ENCODE measurements around the gene HOMER2.

DNA sequence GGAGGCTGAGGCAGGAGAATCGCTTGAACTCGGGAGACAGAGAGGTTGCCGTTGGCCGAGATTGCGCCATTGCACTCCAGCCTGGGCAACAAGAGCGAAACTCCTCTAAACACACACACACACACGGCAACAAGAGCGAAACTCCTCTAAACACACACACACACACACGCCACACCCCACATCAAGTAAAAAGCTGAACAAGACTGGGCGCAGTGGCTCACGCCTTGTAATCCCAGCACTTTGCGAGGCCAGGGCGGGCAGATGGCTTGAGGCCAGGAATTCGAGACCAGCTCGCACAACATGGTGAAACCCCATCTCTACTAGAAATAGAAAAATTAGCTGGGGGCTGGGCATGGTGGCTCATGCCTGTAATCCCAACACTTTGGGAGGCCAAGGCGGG, 49.0 kb downstream of the HOMER2 start:
- TF ChIP-seq ZNF677 (tag by site-specific recombination; IDR thresholded peaks at IDR 0.05) (no peak), ZNF658 (tag by site-specific recombination; IDR thresholded peaks at IDR 0.05) (no peak), ZNF416 (tag by site-specific recombination; IDR thresholded peaks at IDR 0.05) (no peak), ZNF777 (tag by site-specific recombination; IDR thresholded peaks at IDR 0.05; ENCODE audit: borderline replicate concordance) (no peak), OVOL3 (tag by site-specific recombination; IDR thresholded peaks at IDR 0.05) (no peak), ZSCAN23 (tag by site-specific recombination; IDR thresholded peaks at IDR 0.05) (no peak), ZNF10 (tag by site-specific recombination; IDR thresholded peaks at IDR 0.05) (no peak)
- TF ChIP-seq, protein P1, sequence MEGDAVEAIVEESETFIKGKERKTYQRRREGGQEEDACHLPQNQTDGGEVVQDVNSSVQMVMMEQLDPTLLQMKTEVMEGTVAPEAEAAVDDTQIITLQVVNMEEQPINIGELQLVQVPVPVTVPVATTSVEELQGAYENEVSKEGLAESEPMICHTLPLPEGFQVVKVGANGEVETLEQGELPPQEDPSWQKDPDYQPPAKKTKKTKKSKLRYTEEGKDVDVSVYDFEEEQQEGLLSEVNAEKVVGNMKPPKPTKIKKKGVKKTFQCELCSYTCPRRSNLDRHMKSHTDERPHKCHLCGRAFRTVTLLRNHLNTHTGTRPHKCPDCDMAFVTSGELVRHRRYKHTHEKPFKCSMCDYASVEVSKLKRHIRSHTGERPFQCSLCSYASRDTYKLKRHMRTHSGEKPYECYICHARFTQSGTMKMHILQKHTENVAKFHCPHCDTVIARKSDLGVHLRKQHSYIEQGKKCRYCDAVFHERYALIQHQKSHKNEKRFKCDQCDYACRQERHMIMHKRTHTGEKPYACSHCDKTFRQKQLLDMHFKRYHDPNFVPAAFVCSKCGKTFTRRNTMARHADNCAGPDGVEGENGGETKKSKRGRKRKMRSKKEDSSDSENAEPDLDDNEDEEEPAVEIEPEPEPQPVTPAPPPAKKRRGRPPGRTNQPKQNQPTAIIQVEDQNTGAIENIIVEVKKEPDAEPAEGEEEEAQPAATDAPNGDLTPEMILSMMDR (tag by site-specific recombination; IDR thresholded peaks at IDR 0.05), result no peak
- TF ChIP-seq, protein P2, sequence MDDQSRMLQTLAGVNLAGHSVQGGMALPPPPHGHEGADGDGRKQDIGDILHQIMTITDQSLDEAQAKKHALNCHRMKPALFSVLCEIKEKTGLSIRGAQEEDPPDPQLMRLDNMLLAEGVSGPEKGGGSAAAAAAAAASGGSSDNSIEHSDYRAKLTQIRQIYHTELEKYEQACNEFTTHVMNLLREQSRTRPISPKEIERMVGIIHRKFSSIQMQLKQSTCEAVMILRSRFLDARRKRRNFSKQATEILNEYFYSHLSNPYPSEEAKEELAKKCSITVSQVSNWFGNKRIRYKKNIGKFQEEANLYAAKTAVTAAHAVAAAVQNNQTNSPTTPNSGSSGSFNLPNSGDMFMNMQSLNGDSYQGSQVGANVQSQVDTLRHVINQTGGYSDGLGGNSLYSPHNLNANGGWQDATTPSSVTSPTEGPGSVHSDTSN (CRISPR knock-in tag; IDR thresholded peaks at IDR 0.05), result no peak
- TF ChIP-seq, protein P3, sequence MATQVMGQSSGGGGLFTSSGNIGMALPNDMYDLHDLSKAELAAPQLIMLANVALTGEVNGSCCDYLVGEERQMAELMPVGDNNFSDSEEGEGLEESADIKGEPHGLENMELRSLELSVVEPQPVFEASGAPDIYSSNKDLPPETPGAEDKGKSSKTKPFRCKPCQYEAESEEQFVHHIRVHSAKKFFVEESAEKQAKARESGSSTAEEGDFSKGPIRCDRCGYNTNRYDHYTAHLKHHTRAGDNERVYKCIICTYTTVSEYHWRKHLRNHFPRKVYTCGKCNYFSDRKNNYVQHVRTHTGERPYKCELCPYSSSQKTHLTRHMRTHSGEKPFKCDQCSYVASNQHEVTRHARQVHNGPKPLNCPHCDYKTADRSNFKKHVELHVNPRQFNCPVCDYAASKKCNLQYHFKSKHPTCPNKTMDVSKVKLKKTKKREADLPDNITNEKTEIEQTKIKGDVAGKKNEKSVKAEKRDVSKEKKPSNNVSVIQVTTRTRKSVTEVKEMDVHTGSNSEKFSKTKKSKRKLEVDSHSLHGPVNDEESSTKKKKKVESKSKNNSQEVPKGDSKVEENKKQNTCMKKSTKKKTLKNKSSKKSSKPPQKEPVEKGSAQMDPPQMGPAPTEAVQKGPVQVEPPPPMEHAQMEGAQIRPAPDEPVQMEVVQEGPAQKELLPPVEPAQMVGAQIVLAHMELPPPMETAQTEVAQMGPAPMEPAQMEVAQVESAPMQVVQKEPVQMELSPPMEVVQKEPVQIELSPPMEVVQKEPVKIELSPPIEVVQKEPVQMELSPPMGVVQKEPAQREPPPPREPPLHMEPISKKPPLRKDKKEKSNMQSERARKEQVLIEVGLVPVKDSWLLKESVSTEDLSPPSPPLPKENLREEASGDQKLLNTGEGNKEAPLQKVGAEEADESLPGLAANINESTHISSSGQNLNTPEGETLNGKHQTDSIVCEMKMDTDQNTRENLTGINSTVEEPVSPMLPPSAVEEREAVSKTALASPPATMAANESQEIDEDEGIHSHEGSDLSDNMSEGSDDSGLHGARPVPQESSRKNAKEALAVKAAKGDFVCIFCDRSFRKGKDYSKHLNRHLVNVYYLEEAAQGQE (tag by site-specific recombination; IDR thresholded peaks at IDR 0.05), result no peak
- TF ChIP-seq, protein P4, sequence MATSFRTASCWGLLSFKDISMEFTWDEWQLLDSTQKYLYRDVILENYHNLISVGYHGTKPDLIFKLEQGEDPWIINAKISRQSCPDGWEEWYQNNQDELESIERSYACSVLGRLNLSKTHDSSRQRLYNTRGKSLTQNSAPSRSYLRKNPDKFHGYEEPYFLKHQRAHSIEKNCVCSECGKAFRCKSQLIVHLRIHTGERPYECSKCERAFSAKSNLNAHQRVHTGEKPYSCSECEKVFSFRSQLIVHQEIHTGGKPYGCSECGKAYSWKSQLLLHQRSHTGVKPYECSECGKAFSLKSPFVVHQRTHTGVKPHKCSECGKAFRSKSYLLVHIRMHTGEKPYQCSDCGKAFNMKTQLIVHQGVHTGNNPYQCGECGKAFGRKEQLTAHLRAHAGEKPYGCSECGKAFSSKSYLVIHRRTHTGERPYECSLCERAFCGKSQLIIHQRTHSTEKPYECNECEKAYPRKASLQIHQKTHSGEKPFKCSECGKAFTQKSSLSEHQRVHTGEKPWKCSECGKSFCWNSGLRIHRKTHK (tag by site-specific recombination; IDR thresholded peaks at IDR 0.05), result no peak
- TF ChIP-seq, protein P5, sequence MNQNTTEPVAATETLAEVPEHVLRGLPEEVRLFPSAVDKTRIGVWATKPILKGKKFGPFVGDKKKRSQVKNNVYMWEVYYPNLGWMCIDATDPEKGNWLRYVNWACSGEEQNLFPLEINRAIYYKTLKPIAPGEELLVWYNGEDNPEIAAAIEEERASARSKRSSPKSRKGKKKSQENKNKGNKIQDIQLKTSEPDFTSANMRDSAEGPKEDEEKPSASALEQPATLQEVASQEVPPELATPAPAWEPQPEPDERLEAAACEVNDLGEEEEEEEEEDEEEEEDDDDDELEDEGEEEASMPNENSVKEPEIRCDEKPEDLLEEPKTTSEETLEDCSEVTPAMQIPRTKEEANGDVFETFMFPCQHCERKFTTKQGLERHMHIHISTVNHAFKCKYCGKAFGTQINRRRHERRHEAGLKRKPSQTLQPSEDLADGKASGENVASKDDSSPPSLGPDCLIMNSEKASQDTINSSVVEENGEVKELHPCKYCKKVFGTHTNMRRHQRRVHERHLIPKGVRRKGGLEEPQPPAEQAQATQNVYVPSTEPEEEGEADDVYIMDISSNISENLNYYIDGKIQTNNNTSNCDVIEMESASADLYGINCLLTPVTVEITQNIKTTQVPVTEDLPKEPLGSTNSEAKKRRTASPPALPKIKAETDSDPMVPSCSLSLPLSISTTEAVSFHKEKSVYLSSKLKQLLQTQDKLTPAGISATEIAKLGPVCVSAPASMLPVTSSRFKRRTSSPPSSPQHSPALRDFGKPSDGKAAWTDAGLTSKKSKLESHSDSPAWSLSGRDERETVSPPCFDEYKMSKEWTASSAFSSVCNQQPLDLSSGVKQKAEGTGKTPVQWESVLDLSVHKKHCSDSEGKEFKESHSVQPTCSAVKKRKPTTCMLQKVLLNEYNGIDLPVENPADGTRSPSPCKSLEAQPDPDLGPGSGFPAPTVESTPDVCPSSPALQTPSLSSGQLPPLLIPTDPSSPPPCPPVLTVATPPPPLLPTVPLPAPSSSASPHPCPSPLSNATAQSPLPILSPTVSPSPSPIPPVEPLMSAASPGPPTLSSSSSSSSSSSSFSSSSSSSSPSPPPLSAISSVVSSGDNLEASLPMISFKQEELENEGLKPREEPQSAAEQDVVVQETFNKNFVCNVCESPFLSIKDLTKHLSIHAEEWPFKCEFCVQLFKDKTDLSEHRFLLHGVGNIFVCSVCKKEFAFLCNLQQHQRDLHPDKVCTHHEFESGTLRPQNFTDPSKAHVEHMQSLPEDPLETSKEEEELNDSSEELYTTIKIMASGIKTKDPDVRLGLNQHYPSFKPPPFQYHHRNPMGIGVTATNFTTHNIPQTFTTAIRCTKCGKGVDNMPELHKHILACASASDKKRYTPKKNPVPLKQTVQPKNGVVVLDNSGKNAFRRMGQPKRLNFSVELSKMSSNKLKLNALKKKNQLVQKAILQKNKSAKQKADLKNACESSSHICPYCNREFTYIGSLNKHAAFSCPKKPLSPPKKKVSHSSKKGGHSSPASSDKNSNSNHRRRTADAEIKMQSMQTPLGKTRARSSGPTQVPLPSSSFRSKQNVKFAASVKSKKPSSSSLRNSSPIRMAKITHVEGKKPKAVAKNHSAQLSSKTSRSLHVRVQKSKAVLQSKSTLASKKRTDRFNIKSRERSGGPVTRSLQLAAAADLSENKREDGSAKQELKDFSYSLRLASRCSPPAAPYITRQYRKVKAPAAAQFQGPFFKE (tag by site-specific recombination; IDR thresholded peaks at IDR 0.05; ENCODE audit: borderline replicate concordance), result no peak

Data from HEK293 (cell line).